ENCODE data around the gene MBOAT2.

MBOAT2 gene

DNA sequence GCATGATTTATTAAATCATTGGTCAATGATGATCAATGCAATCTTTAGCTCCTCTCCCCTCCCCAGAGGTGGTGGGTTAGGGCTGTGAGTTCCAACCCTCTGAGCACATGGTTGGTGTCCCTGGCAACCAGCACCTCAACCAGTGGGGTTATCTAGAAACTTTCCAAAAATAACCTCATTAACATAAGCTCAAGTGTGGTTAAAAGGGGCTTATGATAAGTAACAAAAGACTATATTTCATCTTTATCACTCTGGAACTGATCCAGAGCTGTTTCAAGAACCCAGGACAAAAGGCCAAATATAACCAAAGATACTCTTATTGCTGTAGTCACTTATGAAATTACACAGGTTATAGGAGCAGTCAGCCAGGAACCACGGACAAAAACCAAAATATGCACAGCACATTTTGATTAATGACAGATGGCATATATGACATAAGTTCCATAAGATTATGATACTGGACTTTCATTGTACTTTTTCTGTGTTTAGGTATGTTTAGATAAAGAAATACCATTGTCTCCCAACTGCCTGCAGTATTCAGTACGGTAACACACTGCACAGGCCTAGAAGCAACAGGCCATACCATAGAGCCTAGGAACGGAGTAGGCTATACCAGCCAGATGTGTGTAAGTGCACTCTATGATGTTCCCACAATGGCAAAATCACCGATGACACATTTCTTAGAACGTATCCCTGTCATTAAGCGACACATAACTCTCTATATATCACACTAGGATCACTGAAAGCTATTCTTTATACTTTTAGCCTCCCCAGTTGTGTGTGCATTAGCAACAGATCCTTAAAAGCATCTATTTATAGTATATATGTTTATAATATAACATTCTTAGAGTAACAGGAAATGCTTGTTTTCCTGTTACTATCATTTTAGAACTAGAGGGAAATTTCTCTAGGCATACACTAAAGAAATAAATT lies 197.9 kb downstream of the MBOAT2 start:
- DNase-seq: peak; percentile 50

- peak; percentile 67 for DNase-seq
Measured at GRCh38 chr2:8803658-8804379, 199.7 kb downstream of the MBOAT2 start.

DNA sequence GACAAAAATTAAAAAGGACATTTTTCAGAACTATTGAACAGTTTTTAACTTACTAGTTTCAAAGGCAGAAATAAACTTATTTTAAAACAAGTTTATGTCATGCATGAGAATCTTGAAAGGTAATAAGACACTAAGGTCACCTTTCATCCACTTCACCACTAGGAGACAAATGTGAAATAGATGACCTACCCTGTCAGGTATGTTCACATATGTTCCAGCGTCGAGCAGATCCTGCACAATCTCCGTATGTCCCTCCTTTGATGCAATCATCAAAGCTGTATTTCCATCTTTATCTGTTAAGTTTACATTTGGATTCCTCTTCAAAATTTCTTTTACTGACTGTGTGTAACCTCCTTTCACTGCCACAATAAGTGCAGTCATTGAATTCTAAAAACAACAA lies 200.7 kb downstream of the MBOAT2 start:
- no peak for DNase-seq

Measured in OCI-M1 (cell line).